ENCODE results near the gene PPP2R2C.

PPP2R2C gene

DNA sequence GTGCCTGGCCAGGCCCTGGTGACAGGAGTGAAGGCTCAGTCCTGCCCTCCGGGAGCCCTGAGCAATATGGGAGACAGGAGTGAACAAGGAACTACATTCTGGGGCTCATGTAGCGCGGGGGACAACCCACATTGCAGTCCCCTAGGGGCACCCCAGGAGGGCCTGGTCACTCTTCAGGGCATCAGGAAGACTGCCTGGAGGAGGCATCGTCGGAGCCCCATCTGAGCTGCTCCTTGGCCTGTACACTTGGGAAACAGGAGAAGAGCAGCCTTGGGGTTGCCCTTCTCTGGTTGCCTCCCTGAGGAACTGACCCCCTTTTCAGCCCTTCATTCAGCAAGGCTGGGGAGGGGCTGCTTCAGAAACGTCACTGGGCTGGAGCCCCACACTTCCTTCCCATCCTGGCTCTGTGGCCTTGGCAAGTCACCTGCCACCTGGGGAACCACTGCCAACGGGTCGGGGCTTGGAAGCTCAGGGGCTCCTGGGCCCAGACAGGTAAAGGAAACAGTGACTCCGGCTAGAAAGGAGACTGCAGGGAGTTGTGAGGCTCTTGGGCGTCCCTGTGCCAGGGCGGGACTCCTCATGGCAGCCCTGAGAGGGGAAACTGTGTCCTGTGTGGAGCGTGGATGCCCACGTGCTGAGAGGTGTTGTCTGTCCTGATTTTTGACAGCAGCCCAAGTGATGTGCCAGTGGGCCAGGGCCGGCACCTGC lies 192.7 kb downstream of the PPP2R2C start:
- no peak for DNase-seq

- DNase-seq = no peak
These were observed 193.6 kb downstream of the PPP2R2C start for GRCh38 chr4:6278801-6279197.

- no peak for DNase-seq
These were observed 194.2 kb downstream of the PPP2R2C start for GRCh38 chr4:6277935-6278800.

GRCh38 chr4:6277139-6277802 lies 195.1 kb downstream of the PPP2R2C start:
- DNase-seq = no peak

DNA sequence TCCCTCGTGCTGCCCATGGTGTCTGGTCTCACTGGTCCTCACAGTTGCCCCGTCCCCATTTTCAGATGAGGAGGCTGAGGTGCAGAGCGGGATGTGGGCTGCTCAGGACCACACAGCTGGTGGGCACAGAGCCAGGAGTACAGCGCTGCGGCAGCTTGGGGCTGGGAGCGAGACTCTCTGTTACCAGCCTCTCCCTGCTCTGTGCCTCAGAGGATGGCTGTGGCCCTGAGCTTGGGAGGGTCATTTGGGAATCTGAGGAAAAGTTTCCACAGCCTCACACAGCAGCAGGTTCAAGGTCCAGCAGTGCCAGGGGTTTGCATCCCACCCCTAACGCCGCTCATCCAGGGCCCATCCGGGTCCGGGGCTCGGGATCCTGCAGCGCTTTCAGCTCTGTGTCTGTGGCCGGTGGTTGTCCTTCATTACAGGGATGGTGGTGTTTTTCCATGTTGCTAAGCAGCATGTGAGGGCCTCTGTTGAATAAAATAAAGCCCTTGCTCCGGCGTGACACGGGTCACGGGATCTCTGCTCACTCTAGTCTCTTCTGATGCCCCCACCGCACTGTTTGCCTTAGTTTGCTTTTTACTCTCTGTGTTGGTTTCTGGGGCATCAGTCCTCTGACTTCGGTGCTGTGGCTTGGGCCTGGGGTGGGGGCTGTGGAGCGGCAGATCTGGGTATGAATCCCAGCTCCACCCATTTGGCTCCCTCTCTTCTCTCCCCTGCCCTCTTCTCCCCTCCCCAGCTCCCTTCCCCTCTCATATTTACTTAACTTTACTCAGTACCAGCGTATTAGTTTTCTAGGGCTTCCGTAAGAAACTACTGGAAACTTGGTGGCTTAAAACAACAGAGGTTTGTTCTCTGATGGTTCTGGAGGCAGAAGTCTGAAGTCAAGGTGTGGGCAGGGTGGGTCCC lies 196.3 kb downstream of the PPP2R2C start:
- no peak for DNase-seq

DNA sequence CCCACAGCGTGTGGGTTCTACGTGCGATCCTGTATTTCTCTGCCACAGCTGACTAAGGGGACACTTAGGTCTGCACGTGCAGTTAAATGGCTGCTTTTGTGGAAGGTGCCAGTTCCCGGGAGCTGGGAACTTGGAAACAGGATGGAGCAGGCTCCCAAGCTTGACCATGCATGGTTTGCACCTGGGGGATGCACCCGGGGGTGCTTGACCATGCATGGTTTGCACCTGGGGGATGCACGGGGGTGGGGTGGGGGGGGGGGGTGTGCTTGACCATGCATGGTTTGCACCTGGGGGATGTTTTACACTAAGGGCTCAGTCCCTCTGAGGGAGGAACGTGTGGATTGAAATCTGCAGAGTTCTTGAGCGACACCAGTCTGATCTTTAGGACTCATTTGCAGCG lies 197.1 kb downstream of the PPP2R2C start:
- no peak for DNase-seq

DNA sequence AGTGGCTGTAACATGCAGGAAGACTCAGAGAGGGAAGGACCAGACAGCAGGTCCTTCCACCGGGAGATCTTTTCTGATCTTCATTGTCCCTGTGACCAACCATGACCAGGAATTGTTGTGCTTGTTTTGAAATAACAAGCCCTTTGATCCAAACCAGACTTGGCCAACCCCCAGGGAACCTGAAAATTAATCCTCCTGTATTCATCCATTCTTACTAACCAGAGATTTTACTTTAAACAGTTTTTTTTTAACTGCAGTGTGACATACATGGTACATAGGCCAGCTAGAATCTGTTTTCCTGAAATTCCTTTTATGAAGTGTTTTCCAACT lies 198.8 kb downstream of the PPP2R2C start:
- DNase-seq = no peak

GRCh38 chr4:6272863-6273660 lies 199.4 kb downstream of the PPP2R2C start:
- no peak for DNase-seq

DNA sequence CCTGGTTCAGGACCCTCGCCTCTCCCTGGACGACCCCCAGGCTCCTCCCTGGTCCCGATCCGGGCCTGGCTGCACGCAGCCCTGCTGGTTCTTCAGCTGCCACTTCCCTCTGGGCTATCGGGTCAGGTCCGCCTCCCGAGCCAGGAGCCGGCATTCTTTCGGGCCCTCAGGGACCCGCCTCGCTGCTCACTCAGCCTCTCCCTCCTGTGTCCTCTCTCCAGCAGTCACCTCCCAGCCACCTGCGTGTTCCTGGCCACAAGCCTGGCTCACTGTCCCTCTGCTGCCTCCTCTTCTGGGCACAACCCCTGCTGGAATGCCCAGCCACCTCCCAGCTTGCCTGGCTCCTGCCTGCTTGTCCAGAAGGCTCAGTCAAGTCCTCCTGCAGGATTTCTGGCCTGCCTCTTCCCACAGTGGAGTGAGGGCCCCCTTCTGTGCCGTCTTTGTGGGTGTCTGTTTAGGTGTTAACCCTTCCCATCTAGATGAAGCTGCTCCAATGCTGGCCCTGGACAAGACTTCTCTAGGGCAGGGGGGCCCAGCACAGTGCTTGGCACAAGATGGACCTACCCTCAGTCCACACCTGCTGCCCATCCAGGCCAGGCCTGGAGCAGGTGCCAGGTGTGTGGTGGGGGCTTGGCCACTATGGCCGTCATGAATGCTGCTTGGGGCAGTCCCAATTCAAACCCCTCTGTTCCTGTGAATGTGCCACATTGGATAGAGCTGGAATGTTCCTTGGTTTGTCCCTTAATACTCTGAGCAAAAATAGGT lies 200.5 kb downstream of the PPP2R2C start:
- DNase-seq = no peak

GRCh38 chr4:6271206-6271605 lies 201.2 kb downstream of the PPP2R2C start:
- no peak for DNase-seq

DNA sequence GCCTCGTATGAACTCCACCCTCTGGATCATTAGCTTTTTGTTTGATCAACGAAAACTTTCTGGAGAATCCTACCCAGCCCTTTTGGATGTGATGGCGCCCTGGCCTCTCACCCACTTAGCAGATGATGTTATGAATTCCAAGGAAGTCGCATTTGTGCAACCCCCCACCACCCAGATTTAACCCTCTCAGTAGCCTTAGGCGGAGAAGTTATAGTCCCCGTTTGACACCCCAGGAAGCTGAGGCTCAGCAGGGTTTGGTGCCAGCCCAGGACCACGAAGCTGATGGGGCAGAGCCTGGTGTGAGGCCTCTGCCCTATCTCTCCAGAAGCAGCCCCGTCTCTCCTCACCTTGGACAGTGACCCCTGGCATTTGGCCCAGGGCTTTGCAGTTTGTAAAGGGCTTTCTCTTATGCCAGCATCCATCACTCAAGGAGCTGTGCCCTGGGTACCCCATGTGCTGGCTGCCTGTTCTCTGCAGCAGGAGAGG lies 201.7 kb downstream of the PPP2R2C start:
- no peak for DNase-seq
